BE2C (cell line): ENCODE data around the gene HIRIP3.

Experiments
- DNase-seq: peaks from one replicate; pipeline ENCODE4 v3.0.0-alpha.2; 2020
- H3K27me3 ChIP-seq: fragments of 250-450 bp; sonication (Bioruptor Pico); 2 replicates; pipeline ENCODE4 v1.5.1; 2020; ENCODE audit warnings: mild to moderate bottlenecking
- H3K36me3 ChIP-seq: fragments of 250-450 bp; sonication (Bioruptor Pico); 2 replicates; pipeline ENCODE4 v1.5.1; 2020; ENCODE audit warnings: mild to moderate bottlenecking
- H3K4me1 ChIP-seq: fragments of 250-450 bp; sonication (Bioruptor Pico); 2 replicates; pipeline ENCODE4 v1.5.1; 2020
- H3K4me3 ChIP-seq: 2 replicates; pipeline ENCODE4 v1.5.1; 2011; ENCODE audit warnings: low read depth, low read length
- H3K9me3 ChIP-seq: fragments of 250-450 bp; sonication (Bioruptor Pico); 2 replicates; pipeline ENCODE4 v1.5.1; 2020
- TF ChIP-seq, protein P1 (sequence below): IDR thresholded peaks from 2 replicates; pipeline ENCODE4 v1.5.1; 2012; ENCODE audit warnings: mild to moderate bottlenecking, low read depth, low read length

HIRIP3 gene

DNA sequence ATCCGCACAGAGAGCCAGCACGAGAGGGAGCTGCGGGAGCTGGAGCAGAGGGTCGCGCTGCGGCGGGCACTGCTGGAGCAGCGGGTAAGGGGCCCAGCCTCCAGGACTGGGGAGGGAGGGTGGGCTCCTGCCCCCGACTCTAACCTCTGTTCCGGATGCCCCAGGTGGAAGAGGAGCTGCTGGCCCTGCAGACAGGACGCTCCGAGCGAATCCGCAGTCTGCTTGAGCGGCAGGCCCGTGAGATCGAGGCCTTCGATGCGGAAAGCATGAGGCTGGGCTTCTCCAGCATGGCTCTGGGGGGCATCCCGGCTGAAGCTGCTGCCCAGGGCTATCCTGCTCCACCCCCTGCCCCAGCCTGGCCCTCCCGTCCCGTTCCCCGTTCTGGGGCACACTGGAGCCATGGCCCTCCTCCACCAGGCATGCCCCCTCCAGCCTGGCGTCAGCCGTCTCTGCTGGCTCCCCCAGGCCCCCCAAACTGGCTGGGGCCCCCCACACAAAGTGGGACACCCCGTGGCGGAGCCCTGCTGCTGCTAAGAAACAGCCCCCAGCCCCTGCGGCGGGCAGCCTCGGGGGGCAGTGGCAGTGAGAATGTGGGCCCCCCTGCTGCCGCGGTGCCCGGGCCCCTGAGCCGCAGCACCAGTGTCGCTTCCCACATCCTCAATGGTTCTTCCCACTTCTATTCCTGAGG lies 4.4 kb downstream of the HIRIP3 start:
- Histone ChIP-seq H3K4me1 (no peaks in the 10 kb centered on the region), H3K9me3 (no peaks in the 10 kb centered on the region), H3K27me3 (no peaks in the 10 kb centered on the region), H3K4me3 (no peak overlapping the region), H3K36me3 (peaks cover 62% of the 10 kb centered on the region)
- no peak for DNase-seq
- TF ChIP-seq, protein P1, sequence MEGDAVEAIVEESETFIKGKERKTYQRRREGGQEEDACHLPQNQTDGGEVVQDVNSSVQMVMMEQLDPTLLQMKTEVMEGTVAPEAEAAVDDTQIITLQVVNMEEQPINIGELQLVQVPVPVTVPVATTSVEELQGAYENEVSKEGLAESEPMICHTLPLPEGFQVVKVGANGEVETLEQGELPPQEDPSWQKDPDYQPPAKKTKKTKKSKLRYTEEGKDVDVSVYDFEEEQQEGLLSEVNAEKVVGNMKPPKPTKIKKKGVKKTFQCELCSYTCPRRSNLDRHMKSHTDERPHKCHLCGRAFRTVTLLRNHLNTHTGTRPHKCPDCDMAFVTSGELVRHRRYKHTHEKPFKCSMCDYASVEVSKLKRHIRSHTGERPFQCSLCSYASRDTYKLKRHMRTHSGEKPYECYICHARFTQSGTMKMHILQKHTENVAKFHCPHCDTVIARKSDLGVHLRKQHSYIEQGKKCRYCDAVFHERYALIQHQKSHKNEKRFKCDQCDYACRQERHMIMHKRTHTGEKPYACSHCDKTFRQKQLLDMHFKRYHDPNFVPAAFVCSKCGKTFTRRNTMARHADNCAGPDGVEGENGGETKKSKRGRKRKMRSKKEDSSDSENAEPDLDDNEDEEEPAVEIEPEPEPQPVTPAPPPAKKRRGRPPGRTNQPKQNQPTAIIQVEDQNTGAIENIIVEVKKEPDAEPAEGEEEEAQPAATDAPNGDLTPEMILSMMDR, result no peak

DNA sequence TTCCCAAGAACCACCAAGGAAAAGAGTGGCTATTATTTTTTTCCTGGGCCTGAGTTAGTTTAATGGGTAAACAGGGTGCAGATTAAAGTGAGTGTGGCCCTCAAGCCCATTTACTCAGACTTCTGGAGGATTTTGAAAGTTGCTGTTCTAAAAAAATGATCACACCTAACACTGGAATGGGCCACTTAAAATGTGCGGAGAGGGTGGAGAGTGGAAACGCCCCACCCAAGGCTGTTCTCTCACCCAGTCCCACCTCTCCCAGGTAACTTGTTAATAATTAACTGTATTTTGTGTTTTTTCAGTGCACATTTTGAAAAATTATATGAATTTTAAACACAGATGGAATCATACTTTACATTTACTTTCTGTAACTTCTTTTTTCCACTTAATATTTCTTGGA lies 5.4 kb downstream of the HIRIP3 start:
- peaks cover 72% of the 10 kb centered on the region for H3K36me3 ChIP-seq
- TF ChIP-seq, protein P1, result no peak
- no peaks in the 10 kb centered on the region for H3K9me3 ChIP-seq
- H3K4me1 ChIP-seq, result no peaks in the 10 kb centered on the region
- no peaks in the 10 kb centered on the region for H3K27me3 ChIP-seq
- no peak for DNase-seq
- no peak overlapping the region for H3K4me3 ChIP-seq

DNA sequence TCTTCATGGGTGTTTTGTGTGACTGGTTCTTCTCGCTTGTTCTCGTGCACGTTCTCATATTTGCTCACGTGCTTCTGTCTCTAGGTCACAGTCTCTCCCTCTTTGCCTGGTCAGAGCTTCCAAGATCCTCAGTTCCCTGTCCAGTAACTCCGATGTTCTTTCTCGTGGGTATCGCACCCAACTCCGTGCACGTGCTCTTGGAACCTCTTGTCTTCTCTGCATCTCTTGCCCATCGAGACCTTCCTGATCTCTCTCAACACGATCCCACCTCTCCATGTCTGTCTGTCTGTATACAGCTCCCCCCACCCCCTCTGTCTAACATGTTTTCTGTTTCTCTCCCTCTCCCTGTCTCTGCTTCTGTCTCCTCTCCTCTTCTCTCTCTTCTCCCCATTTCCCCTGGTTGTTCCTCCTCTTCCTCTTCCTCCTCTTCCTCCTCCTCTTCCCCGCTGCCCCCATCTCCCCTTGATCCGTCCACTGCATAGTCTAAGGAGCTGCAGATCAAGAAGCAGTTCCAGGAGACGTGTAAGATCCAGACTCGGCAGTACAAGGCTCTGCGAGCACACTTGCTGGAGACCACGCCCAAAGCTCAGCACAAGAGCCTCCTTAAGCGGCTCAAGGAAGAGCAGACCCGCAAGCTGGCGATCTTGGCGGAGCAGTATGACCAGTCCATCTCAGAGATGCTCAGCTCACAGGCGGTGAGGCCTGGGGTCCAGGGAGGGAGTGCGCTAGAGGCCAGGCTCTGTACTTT lies 6.1 kb downstream of the HIRIP3 start:
- Histone ChIP-seq H3K36me3 (peaks cover 79% of the 10 kb centered on the region), H3K4me1 (no peaks in the 10 kb centered on the region), H3K9me3 (no peaks in the 10 kb centered on the region), H3K4me3 (no peak overlapping the region), H3K27me3 (no peaks in the 10 kb centered on the region)
- DNase-seq, result no peak
- TF ChIP-seq, protein P1, result no peak

DNA sequence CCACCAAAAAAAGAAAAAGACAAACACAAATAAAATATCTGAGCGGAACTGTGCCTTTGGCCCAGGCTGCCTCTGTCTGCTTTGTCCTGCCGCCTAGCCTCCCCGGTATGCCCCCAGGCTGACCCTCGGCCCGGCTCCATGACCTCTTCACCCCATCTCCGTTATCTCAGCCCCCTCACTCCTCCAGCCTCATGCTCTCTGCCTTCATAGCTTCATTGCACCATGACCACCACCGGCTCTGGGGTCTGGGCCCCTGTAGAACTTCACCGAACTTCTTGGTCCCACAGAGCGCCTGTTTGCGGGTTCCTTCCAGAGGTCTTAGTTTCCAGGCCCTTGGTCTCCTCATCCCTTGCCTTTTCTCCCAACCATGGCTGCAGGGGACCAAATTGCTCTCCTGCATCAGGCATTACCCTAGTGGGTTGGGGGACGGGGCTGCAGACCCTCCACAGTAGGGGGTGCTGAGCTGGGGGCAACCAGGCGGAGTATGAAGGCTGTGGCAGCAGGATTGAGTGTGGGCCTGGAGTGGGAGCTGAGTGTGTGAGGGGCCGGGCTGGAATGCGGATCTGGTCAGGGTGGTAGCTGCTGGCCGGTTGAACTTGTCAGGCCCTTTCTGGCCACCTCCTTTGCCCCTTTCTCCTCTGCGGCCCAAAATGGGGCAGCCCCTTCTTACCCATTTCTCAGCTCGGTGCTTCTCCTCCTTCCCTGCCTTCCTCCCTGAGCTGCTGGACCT lies 6.9 kb downstream of the HIRIP3 start:
- TF ChIP-seq, protein P1, result no peak
- no peak for DNase-seq
- H3K27me3 ChIP-seq, result no peaks in the 10 kb centered on the region
- peaks cover 81% of the 10 kb centered on the region for H3K36me3 ChIP-seq
- H3K4me3 ChIP-seq, result no peak overlapping the region
- H3K9me3 ChIP-seq, result no peaks in the 10 kb centered on the region
- H3K4me1 ChIP-seq, result no peaks in the 10 kb centered on the region

DNA sequence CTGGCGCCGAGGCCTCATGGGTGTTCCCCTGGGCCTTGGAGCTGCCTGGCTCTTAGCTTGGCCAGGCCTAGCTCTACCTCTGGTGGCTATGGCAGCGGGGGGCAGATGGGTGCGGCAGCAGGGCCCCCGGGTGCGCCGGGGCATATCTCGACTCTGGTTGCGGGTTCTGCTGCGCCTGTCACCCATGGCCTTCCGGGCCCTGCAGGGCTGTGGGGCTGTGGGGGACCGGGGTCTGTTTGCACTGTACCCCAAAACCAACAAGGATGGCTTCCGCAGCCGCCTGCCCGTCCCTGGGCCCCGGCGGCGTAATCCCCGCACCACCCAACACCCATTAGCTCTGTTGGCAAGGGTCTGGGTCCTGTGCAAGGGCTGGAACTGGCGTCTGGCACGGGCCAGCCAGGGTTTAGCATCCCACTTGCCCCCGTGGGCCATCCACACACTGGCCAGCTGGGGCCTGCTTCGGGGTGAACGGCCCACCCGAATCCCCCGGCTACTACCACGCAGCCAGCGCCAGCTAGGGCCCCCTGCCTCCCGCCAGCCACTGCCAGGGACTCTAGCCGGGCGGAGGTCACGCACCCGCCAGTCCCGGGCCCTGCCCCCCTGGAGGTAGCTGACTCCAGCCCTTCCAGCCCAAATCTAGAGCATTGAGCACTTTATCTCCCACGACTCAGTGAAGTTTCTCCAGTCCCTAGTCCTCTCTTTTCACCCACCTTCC lies 7.9 kb downstream of the HIRIP3 start:
- peaks cover 82% of the 10 kb centered on the region for H3K36me3 ChIP-seq
- no peaks in the 10 kb centered on the region for H3K27me3 ChIP-seq
- TF ChIP-seq, protein P1, result no peak
- H3K9me3 ChIP-seq, result no peaks in the 10 kb centered on the region
- H3K4me1 ChIP-seq, result no peaks in the 10 kb centered on the region
- H3K4me3 ChIP-seq, result no peak overlapping the region
- no peak for DNase-seq
